ENCODE data around the gene MSX1.

- TF ChIP-seq EP300 (IDR thresholded peaks at IDR 0.05) (no peak), CTCF (IDR thresholded peaks at IDR 0.05) (no peak), POLR2A (IDR thresholded peaks at IDR 0.05) (no peak)
Observed at GRCh38 chr4:4810092-4810774, 49.2 kb upstream of the MSX1 start.

Measured in ovary (tissue), 3 donors.